Measurements from ENCODE around the gene GRIK4.

Gene GRIK4

DNA sequence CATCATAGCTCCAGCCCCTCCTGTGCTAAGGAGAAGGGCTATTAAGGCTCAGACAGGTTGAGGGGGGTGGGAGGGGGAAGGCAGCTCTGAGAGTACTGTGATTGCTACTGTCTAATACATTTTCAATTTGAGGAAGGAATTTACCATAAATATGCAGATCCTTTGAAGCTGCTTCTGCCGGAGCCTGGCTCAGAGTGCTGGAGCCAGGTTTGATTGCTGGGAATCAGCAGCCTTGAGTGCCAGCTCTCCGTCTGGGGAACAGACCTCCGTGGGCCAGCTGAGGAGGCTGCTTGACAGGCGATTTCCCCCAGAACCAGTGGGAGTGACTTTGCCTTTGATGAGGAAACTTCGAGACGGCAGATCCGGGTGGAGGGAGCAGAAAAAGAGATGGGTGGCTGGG, 370.6 kb downstream of the GRIK4 start:
- no peak for DNase-seq (ENCODE audit: low read depth, low spot score)
- no peak overlapping the region for H3K9ac ChIP-seq (ENCODE audit: insufficient read length, low read depth)
- peaks cover 7% of the 10 kb centered on the region for H3K4me1 ChIP-seq (ENCODE audit: insufficient read depth, insufficient read length)
- TF ChIP-seq YY1 (IDR thresholded peaks at IDR 0.05; ENCODE audit: insufficient read depth, insufficient read length) (no peak), ZNF274 (IDR thresholded peaks at IDR 0.05; ENCODE audit: low read depth, low read length) (no peak), SUZ12 (IDR thresholded peaks at IDR 0.05; ENCODE audit: extremely low read depth, insufficient read depth, insufficient read length) (no peak)
- no peaks in the 10 kb centered on the region for H3K27me3 ChIP-seq (ENCODE audit: insufficient read depth, insufficient read length)
- no peaks in the 10 kb centered on the region for H3K36me3 ChIP-seq (ENCODE audit: insufficient read depth, insufficient read length, low read length)
- H3K4me3 ChIP-seq (ENCODE audit: insufficient read length, low read depth): no peak overlapping the region
- no peaks in the 10 kb centered on the region for H3K9me3 ChIP-seq (ENCODE audit: insufficient read depth, low read length)

DNA sequence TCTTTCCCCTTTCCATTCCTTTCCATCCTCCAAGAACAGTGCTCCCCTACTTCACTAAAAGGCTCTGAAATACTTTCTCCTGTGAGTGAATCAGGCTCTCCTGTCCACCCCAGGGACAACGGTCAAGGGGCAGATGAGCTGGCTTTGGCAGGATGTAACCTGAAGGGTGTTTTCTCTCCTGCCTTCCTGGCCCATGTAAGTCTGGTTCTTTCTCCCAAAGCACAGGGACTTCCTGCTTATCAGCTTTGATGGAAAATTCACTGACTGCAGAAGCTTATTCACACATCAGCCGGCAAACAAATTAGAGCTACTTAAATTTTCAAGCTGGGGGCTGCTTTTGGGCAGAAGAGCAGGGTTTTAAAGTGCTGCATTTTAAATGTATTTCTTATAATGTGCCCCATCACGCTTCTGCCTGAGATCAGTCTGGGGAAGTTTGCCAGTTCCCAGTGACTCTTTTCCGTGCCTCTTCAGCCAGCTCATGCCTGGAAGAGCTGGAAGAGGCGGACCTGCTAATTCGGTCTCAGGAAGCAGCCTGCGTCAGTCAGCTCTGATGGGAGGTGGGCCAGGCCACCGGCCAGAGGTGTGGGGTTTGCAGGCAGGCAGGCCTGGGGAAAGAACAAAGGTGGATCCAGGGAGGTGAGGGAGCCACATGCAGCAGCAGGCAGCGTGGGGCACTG, 372.0 kb downstream of the GRIK4 start:
- H3K27me3 ChIP-seq (ENCODE audit: insufficient read depth, insufficient read length): no peaks in the 10 kb centered on the region
- no peak for DNase-seq (ENCODE audit: low read depth, low spot score)
- H3K9me3 ChIP-seq (ENCODE audit: insufficient read depth, low read length): no peaks in the 10 kb centered on the region
- no peak overlapping the region for H3K4me3 ChIP-seq (ENCODE audit: insufficient read length, low read depth)
- peaks cover 7% of the 10 kb centered on the region for H3K4me1 ChIP-seq (ENCODE audit: insufficient read depth, insufficient read length)
- H3K9ac ChIP-seq (ENCODE audit: insufficient read length, low read depth): peak overlapping the region; percentile 9
- TF ChIP-seq SUZ12 (IDR thresholded peaks at IDR 0.05; ENCODE audit: extremely low read depth, insufficient read depth, insufficient read length): no peak
- TF ChIP-seq ZNF274 (IDR thresholded peaks at IDR 0.05; ENCODE audit: low read depth, low read length): no peak
- no peak for TF ChIP-seq YY1 (IDR thresholded peaks at IDR 0.05; ENCODE audit: insufficient read depth, insufficient read length)
- no peaks in the 10 kb centered on the region for H3K36me3 ChIP-seq (ENCODE audit: insufficient read depth, insufficient read length, low read length)

DNA sequence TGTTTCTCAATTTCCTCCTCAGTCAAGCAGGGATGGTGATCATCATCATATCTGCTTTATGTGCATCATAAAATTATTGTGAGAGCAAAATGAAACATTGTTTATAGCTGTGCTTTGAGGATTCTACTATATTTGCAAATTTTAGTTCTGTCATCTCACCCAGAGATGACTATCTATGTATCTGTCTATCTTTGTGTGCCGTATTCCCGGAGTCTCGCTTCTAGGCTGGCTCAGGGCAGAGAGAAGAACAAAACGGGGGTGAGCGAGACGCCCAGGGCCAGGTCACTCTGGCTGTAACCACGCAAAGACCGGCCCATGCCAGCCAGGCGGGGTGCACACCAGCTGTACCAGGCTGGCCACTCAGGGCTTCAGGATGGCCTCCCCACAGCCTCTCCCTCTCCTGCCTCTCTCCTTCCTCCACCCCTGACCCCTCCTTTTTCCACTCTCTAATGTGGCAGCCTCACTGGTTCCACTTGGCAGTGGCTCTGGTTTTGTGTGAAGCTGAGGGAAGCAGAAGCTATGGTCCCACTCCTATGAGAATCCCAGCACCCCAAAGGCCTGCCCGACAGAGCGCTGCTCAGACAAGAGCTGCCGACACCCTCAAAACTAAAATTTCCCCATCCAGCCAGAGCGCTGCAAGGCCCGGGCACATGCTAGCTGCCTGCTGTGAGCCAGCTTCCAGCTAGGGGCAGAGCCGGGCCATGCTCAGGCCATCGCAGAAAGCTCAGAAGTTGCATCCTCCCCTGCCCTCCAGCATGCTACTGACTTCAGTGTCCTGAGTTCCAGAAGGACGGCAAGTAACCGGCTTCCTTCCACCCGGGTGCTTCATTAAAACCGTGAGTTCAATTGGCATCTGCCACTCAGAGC, 372.8 kb downstream of the GRIK4 start:
- no peak for TF ChIP-seq ZNF274 (IDR thresholded peaks at IDR 0.05; ENCODE audit: low read depth, low read length)
- no peak for TF ChIP-seq YY1 (IDR thresholded peaks at IDR 0.05; ENCODE audit: insufficient read depth, insufficient read length)
- TF ChIP-seq SUZ12 (IDR thresholded peaks at IDR 0.05; ENCODE audit: extremely low read depth, insufficient read depth, insufficient read length): no peak

DNA sequence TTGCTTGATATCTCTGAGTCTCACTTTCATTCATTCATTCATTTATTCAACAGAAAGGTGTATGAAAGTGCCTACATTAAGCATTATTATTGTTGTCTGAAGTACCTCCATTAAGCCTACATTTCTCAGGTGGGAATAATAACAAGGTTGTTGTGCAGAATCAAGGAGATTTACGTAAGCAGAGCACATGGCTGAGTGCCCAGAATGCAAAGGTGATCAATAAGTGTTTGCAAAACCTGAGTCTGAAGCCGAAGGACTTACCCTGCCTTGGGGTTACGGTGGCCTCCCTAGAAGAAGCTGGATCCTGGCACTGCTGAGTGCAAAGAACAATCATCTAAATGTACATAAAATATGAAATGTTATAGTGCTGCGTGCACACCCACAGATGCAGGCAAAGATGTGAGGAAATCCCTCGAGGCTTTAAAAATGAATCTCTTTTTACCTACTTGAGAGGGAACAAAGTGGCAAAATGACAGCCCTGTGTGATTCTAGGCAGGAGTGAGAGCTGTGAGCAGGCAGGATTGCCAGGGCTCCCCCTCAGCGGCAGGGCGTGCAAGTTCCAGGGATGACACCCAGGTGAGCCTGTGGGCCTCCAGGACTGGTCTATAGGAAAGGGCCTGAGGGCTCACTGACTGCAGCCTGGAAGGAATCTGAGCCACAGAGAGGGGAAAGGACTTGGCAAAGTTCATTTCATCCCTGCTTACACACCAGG, 379.2 kb downstream of the GRIK4 start:
- Histone ChIP-seq H3K9ac (ENCODE audit: insufficient read length, low read depth) (no peak overlapping the region), H3K9me3 (ENCODE audit: insufficient read depth, low read length) (no peaks in the 10 kb centered on the region), H3K4me1 (ENCODE audit: insufficient read depth, insufficient read length) (no peaks in the 10 kb centered on the region), H3K36me3 (ENCODE audit: insufficient read depth, insufficient read length, low read length) (no peaks in the 10 kb centered on the region), H3K27me3 (ENCODE audit: insufficient read depth, insufficient read length) (no peaks in the 10 kb centered on the region), H3K4me3 (ENCODE audit: insufficient read length, low read depth) (no peak overlapping the region)
- no peak for DNase-seq (ENCODE audit: low read depth, low spot score)
- TF ChIP-seq YY1 (IDR thresholded peaks at IDR 0.05; ENCODE audit: insufficient read depth, insufficient read length) (no peak), SUZ12 (IDR thresholded peaks at IDR 0.05; ENCODE audit: extremely low read depth, insufficient read depth, insufficient read length) (no peak), ZNF274 (IDR thresholded peaks at IDR 0.05; ENCODE audit: low read depth, low read length) (no peak)

More for the DNA sequence above, 372.8 kb downstream of the GRIK4 start:
- Histone ChIP-seq H3K9ac (ENCODE audit: insufficient read length, low read depth) (peak overlapping the region; percentile 9), H3K27me3 (ENCODE audit: insufficient read depth, insufficient read length) (no peaks in the 10 kb centered on the region), H3K4me3 (ENCODE audit: insufficient read length, low read depth) (no peak overlapping the region), H3K4me1 (ENCODE audit: insufficient read depth, insufficient read length) (peaks cover 7% of the 10 kb centered on the region), H3K36me3 (ENCODE audit: insufficient read depth, insufficient read length, low read length) (no peaks in the 10 kb centered on the region), H3K9me3 (ENCODE audit: insufficient read depth, low read length) (no peaks in the 10 kb centered on the region)
- no peak for DNase-seq (ENCODE audit: low read depth, low spot score)

DNA sequence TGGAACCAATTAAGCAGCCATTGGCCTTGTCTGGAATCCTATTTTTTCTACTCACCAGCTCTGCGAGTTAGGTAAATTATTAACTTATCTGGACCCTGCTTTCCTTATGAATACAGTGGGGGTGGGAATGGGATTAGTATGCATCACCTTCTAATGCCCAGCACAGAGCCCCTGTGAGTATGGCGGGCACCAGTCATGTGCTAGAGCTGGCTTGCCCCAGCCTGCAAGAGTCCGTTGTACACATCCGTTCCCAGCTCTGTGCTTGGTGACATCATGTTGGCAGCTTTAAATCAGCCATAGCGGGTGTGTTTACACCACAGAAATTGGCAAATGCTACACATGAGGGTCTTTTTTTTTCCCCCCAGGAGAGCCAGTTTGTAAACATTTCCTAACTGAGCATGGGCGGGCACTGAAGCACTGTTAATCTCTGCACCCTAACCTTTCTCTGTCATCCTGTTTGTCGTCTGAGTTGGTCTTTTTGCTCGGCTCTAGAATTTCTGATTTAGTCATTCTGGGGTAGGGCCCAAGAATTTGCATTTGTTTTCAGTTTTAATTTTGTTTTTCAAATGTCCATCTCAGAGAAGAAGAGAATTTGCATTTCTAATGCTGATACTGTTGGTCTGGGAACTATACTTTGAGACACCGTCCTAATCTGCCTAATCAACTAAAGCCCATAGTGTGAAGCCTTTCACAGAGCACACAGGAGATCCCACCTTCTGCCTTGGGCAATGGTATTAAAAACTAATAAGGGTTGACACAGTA, 382.1 kb downstream of the GRIK4 start:
- TF ChIP-seq SUZ12 (IDR thresholded peaks at IDR 0.05; ENCODE audit: extremely low read depth, insufficient read depth, insufficient read length): no peak
- no peak for TF ChIP-seq YY1 (IDR thresholded peaks at IDR 0.05; ENCODE audit: insufficient read depth, insufficient read length)
- TF ChIP-seq ZNF274 (IDR thresholded peaks at IDR 0.05; ENCODE audit: low read depth, low read length): no peak
- no peaks in the 10 kb centered on the region for H3K36me3 ChIP-seq (ENCODE audit: insufficient read depth, insufficient read length, low read length)
- no peak overlapping the region for H3K4me3 ChIP-seq (ENCODE audit: insufficient read length, low read depth)
- H3K27me3 ChIP-seq (ENCODE audit: insufficient read depth, insufficient read length): no peaks in the 10 kb centered on the region
- no peak for DNase-seq (ENCODE audit: low read depth, low spot score)
- peaks cover 4% of the 10 kb centered on the region for H3K4me1 ChIP-seq (ENCODE audit: insufficient read depth, insufficient read length)
- no peak overlapping the region for H3K9ac ChIP-seq (ENCODE audit: insufficient read length, low read depth)
- H3K9me3 ChIP-seq (ENCODE audit: insufficient read depth, low read length): no peaks in the 10 kb centered on the region

DNA sequence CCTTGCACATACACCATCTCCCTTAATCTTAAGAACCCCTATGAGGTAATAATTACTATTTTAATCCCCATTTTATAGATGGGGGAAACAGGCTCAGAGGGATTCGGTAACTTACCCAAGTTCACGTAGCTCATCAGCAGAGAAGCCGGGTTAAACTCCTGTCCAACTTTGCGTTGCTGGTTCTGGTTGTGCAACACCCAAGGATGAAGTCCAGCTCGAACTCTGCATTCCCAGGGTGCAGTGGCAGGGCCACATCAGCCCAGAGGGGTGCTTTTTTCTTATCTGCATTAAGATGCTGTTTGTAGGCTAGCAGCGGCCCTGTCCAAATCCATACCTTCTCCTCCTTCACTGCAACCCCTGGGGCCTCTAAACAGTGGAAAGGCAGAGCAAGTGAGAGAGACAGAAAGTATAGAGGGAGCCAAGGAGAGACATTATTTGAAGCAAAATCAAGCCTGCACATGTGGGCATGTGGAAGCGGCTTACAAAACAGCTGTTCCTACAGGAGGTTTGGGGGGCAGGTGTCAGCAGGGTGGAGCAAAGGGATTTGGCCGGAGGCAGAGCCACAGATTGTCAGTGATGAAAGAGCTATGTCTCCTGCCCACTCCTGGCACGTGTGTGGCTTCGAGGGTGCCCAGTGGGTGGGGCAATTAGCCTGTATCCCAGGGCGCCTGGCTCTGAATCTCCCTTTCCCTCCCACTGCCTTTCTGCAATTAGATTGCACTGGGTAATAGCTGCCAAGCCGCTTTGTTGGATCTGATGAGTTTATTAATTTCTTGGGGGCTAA, 382.8 kb downstream of the GRIK4 start:
- no peak for TF ChIP-seq YY1 (IDR thresholded peaks at IDR 0.05; ENCODE audit: insufficient read depth, insufficient read length)
- no peak for TF ChIP-seq ZNF274 (IDR thresholded peaks at IDR 0.05; ENCODE audit: low read depth, low read length)
- no peak for TF ChIP-seq SUZ12 (IDR thresholded peaks at IDR 0.05; ENCODE audit: extremely low read depth, insufficient read depth, insufficient read length)
- Histone ChIP-seq H3K4me3 (ENCODE audit: insufficient read length, low read depth) (no peak overlapping the region), H3K4me1 (ENCODE audit: insufficient read depth, insufficient read length) (peaks cover 5% of the 10 kb centered on the region), H3K9ac (ENCODE audit: insufficient read length, low read depth) (no peak overlapping the region), H3K9me3 (ENCODE audit: insufficient read depth, low read length) (no peaks in the 10 kb centered on the region), H3K36me3 (ENCODE audit: insufficient read depth, insufficient read length, low read length) (no peaks in the 10 kb centered on the region), H3K27me3 (ENCODE audit: insufficient read depth, insufficient read length) (no peaks in the 10 kb centered on the region)
- no peak for DNase-seq (ENCODE audit: low read depth, low spot score)

Data from NT2/D1 (cell line).